ENCODE data around the gene C2orf68. TPM values are rescaled to one million over a fixed set of nuclear protein-coding genes. Genes with fewer than 3 reads are reported as not detected.

The C2orf68 gene
- total and polyA plus RNA-seq, 2 of the 8 experiments (the other 6 are each of a cell fraction or from before 2014, with no cell fraction given): 46.3 to 49.4 TPM

GRCh38 chr2:85600951-85601770, 10.7 kb downstream of the C2orf68 start (continued):
- TF ChIP-seq CBX8 (IDR thresholded peaks at IDR 0.05; ENCODE audit: borderline replicate concordance, low read depth, low read length) (no peak), ATF2 (IDR thresholded peaks at IDR 0.05; ENCODE audit: low read length) (no peak), SP4 (IDR thresholded peaks at IDR 0.05; ENCODE audit: low read length) (no peak), POLR2A (IDR thresholded peaks at IDR 0.05; ENCODE audit: control extremely low read depth in 1 of 2, low read depth in 2 of 2, low read length in 2 of 2) (no peak), TCF12 (IDR thresholded peaks at IDR 0.05; ENCODE audit: low read depth, low read length) (no peak), SP1 (IDR thresholded peaks at IDR 0.05; ENCODE audit: low read depth, low read length) (no peak), SIN3A (conservative IDR thresholded peaks at IDR 0.05 in 1 of 2, IDR thresholded peaks at IDR 0.05 in 1 of 2; ENCODE audit: low read depth in 1 of 2, low read length in 2 of 2) (no peak), GABPA (IDR thresholded peaks at IDR 0.05; ENCODE audit: borderline replicate concordance, insufficient read depth, low read length) (no peak), TAF7 (optimal IDR thresholded peaks at IDR 0.05; ENCODE audit: borderline replicate concordance, low read depth, low read length) (no peak), SIRT6 (IDR thresholded peaks at IDR 0.05; ENCODE audit: low read length) (no peak), RAD21 (IDR thresholded peaks at IDR 0.05 in 1 of 2, conservative IDR thresholded peaks at IDR 0.05 in 1 of 2; ENCODE audit: low read depth in 2 of 2, low read length in 2 of 2) (no peak)
